Body of pancreas (tissue), 4 donors: Measurements from ENCODE around the gene RTN3.

ENCODE experiments used
- CTCF ChIP-seq, 7 experiments: fragments of 450-650 bp in 4 of 7; fragments of 200-600 bp in 3 of 7; sonication (generic) in 3 of 7; IDR thresholded peaks; one replicate each; pipeline ENCODE4 v1.5.1; 2016 to 2019; ENCODE audit warnings: antibody characterized with exemption in 7 of 7
- POLR2A ChIP-seq, 3 donors: fragments of 450-650 bp; IDR thresholded peaks; one replicate each; pipeline ENCODE4 v1.6.1; 2016; ENCODE audit warnings: antibody characterized with exemption in 3 of 3, mild to moderate bottlenecking in 2 of 3

GRCh38 chr11:63680834-63681320, 423 bp upstream of the RTN3 start:
- TF ChIP-seq CTCF (IDR thresholded peaks at IDR 0.05), result no peak
- TF ChIP-seq POLR2A (IDR thresholded peaks at IDR 0.05), result no peak
